Panc1 (cell line): ENCODE measurements around the gene CACNA1E. TPM values are rescaled to one million over a fixed set of nuclear protein-coding genes. Genes with fewer than 3 reads are reported as not detected.

Source experiments
- ATAC-seq: fragments of 200-7000 bp; cut with Tn5 transposase; 2 replicates; pipeline ENCODE4 v1.9.1; 2020; ENCODE audit warnings: mild to moderate bottlenecking, moderate library complexity
- BruUV-seq: library from RNA; stranded (reverse); fragments of 400-500 nt; replicated peaks from 2 replicates; lab custom pipeline; 2021; lab: Mats Ljungman, UMichigan
- CTCF ChIA-PET: fragments of 300-600 bp; sonication (Branson Sonifier 250); formaldehyde crosslinking; loops from one replicate; lab custom pipeline; 2022; ENCODE audit warnings: antibody characterized with exemption; lab: Charles Lee
- POLR2A ChIA-PET: fragments of 300-600 bp; sonication (Branson Sonifier 250); formaldehyde crosslinking; loops from one replicate; lab custom pipeline; 2022; ENCODE audit warnings: antibody characterized with exemption; lab: Charles Lee
- DNase-seq: peaks from one replicate; pipeline ENCODE4 v3.0.0-alpha.2; 2010; ENCODE audit warnings: low read depth, low spot score
- H3K27ac ChIP-seq: 2 replicates; pipeline ENCODE4 v1.5.1; 2011; ENCODE audit warnings: mild to moderate bottlenecking, low read length, inconsistent platforms
- H3K27me3 ChIP-seq: fragments of 200-500 bp; sonication (Bioruptor generic); 2 replicates; pipeline ENCODE4 v1.6.0; 2014; ENCODE audit warnings: low read length, inconsistent platforms; ENCODE audit not compliant: control insufficient read depth, insufficient read depth
- H3K36me3 ChIP-seq: fragments of 200-500 bp; sonication (Bioruptor generic); 2 replicates; pipeline ENCODE4 v1.5.1; 2014; ENCODE audit warnings: inconsistent platforms, mild to moderate bottlenecking, low read length, moderate library complexity; ENCODE audit not compliant: control insufficient read depth, insufficient read depth
- H3K4me1 ChIP-seq: 2 replicates; pipeline ENCODE4 v1.5.1; 2011; ENCODE audit warnings: inconsistent platforms, mild to moderate bottlenecking, low read length, moderate library complexity; ENCODE audit not compliant: control insufficient read depth, insufficient read depth
- H3K4me3 ChIP-seq, 2 experiments: 2 replicates each; pipeline ENCODE4 v1.5.1; 2011 to 2012; ENCODE audit warnings: low read depth in 2 of 2, low read length in 2 of 2, mild to moderate bottlenecking in 2 of 2, inconsistent platforms in 1 of 2, moderate library complexity in 1 of 2
- H3K9me3 ChIP-seq: fragments of 200-500 bp; sonication (Bioruptor generic); 2 replicates; pipeline ENCODE4 v1.5.1; 2014; ENCODE audit warnings: low read depth, mild to moderate bottlenecking, inconsistent platforms, low read length, moderate library complexity; ENCODE audit not compliant: control insufficient read depth, insufficient read depth
- CTCF ChIP-seq: fragments of 450-650 bp; IDR thresholded peaks from 2 replicates; pipeline ENCODE4 v1.5.1; 2017; ENCODE audit warnings: mild to moderate bottlenecking
- POLR2AphosphoS5 ChIP-seq: IDR thresholded peaks from 2 replicates; pipeline ENCODE4 v1.6.1; 2012; ENCODE audit warnings: mild to moderate bottlenecking, low read depth, low read length, moderate library complexity
- SIN3A ChIP-seq: IDR thresholded peaks from 2 replicates; pipeline ENCODE4 v1.6.1; 2012; ENCODE audit warnings: low read depth, mild to moderate bottlenecking, low read length, moderate library complexity, borderline replicate concordance; ENCODE audit not compliant: insufficient read depth
- TCF7L2 ChIP-seq: IDR thresholded peaks from 2 replicates; pipeline ENCODE4 v1.6.1; 2011; ENCODE audit warnings: mild to moderate bottlenecking, low read depth, low read length, inconsistent platforms
- in situ Hi-C: cut with HindIII; loops from 2 replicates; pipeline ENCODE4 v1.10.0; 2016; ENCODE audit warnings: low sequenced_read_pairs, low pct_unique_long_range_greater_than_20kb
- intact Hi-C: fragments of 100-400 bp; cut with micrococcal nuclease; formaldehyde crosslinking; loops from one replicate; pipeline ENCODE4 v1.10.0; 2022; ENCODE audit not compliant: unreplicated experiment
- total RNA-seq: library from RNA; stranded (reverse); gene quantifications from one replicate; pipeline ENCODE4 v1.2.1, GENCODE V29; 2021; ENCODE audit not compliant: unreplicated experiment
- TF ChIP-seq, protein P1 (sequence below), 2 experiments: IDR thresholded peaks; 2 replicates each; pipeline ENCODE4 v1.6.1; 2011 to 2012; ENCODE audit warnings: low read depth in 2 of 2, control low read depth in 1 of 2, low read length in 1 of 2, mild to moderate bottlenecking in 1 of 2, moderate library complexity in 1 of 2; ENCODE audit not compliant: insufficient read depth in 1 of 2

Gene CACNA1E
- total RNA-seq, 1 experiment from 2014 or later, result not detected

- Histone ChIP-seq H3K27ac (no peak overlapping the region), H3K27me3 (no peaks in the 10 kb centered on the region), H3K4me3 (no peak overlapping the region), H3K9me3 (no peaks in the 10 kb centered on the region), H3K36me3 (no peaks in the 10 kb centered on the region), H3K4me1 (no peaks in the 10 kb centered on the region)
- ChIA-PET CTCF (no interaction called here), POLR2A (no interaction called here)
- TF ChIP-seq, protein P1, sequence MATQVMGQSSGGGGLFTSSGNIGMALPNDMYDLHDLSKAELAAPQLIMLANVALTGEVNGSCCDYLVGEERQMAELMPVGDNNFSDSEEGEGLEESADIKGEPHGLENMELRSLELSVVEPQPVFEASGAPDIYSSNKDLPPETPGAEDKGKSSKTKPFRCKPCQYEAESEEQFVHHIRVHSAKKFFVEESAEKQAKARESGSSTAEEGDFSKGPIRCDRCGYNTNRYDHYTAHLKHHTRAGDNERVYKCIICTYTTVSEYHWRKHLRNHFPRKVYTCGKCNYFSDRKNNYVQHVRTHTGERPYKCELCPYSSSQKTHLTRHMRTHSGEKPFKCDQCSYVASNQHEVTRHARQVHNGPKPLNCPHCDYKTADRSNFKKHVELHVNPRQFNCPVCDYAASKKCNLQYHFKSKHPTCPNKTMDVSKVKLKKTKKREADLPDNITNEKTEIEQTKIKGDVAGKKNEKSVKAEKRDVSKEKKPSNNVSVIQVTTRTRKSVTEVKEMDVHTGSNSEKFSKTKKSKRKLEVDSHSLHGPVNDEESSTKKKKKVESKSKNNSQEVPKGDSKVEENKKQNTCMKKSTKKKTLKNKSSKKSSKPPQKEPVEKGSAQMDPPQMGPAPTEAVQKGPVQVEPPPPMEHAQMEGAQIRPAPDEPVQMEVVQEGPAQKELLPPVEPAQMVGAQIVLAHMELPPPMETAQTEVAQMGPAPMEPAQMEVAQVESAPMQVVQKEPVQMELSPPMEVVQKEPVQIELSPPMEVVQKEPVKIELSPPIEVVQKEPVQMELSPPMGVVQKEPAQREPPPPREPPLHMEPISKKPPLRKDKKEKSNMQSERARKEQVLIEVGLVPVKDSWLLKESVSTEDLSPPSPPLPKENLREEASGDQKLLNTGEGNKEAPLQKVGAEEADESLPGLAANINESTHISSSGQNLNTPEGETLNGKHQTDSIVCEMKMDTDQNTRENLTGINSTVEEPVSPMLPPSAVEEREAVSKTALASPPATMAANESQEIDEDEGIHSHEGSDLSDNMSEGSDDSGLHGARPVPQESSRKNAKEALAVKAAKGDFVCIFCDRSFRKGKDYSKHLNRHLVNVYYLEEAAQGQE (IDR thresholded peaks at IDR 0.05; ENCODE audit: insufficient read depth in 1 of 2, low read depth in 2 of 2, low read length in 1 of 2), result no peak
- no TSS peak for BruUV-seq
- no peak for DNase-seq
- no peak for ATAC-seq
- in situ Hi-C loops (no loop called here), intact Hi-C loops (no loop called here)
These were observed 109.7 kb downstream of the CACNA1E start for GRCh38 chr1:181593042-181593441.

GRCh38 chr1:181594553-181594952 lies 111.2 kb downstream of the CACNA1E start:
- no peaks in the 10 kb centered on the region for H3K4me1 ChIP-seq
- DNase-seq (no peak), ATAC-seq (no peak)
- no peak for TF ChIP-seq CTCF
- no peak for TF ChIP-seq POLR2AphosphoS5
- no peak for TF ChIP-seq SIN3A
- no peak for TF ChIP-seq TCF7L2
- TF ChIP-seq, protein P1 (IDR thresholded peaks at IDR 0.05; ENCODE audit: insufficient read depth in 1 of 2, low read depth in 2 of 2, low read length in 1 of 2), result no peak
- intact Hi-C loops (no loop called here), in situ Hi-C loops (no loop called here)
- H3K36me3 ChIP-seq, result no peaks in the 10 kb centered on the region
- no peak overlapping the region for H3K4me3 ChIP-seq
- no peaks in the 10 kb centered on the region for H3K9me3 ChIP-seq
- ChIA-PET CTCF (no interaction called here), POLR2A (no interaction called here)
- BruUV-seq, result no TSS peak
- H3K27ac ChIP-seq, result no peak overlapping the region
- no peaks in the 10 kb centered on the region for H3K27me3 ChIP-seq
